Right atrium auricular region (tissue), 2 donors: ENCODE data around the gene ATL1. TPM values are rescaled to one million over a fixed set of nuclear protein-coding genes. Genes with fewer than 3 reads are reported as not detected.
"Not testable (repeated sequence)": the region's sequence is repeated elsewhere in the genome, so short reads cannot be mapped to it uniquely, and the experiment has no call there.

Experiments
- DNase-seq: peaks from one replicate; pipeline ENCODE4 v3.0.0-alpha.2; 2019; ENCODE audit warnings: low spot score
- H3K27ac ChIP-seq, 2 donors: fragments of 200-600 bp; sonication (generic); 1 replicate in 1 of 2; 2 replicates in 1 of 2; pipeline ENCODE4 v1.5.1; 2016 to 2019
- H3K27me3 ChIP-seq, 2 donors: fragments of 200-600 bp; sonication (generic); one replicate each; pipeline versions ENCODE4 v1.5.1 to v1.6.0; 2017 to 2019
- H3K36me3 ChIP-seq: fragments of 200-600 bp; sonication (generic); one replicate; pipeline ENCODE4 v1.5.1; 2016
- H3K4me1 ChIP-seq, 2 donors: fragments of 200-600 bp; sonication (generic); one replicate each; pipeline versions ENCODE4 v1.5.1 to v1.6.0; 2017 to 2019
- H3K4me3 ChIP-seq, 2 donors: fragments of 200-600 bp; sonication (generic); 1 replicate in 1 of 2; 2 replicates in 1 of 2; pipeline ENCODE4 v1.5.1; 2017 to 2019; ENCODE audit warnings: mild to moderate bottlenecking in 1 of 2, moderate library complexity in 1 of 2
- H3K9me3 ChIP-seq, 2 donors: fragments of 200-600 bp; sonication (generic); one replicate each; pipeline ENCODE4 v1.5.1; 2019
- CTCF ChIP-seq, 2 donors: fragments of 200-600 bp; sonication (generic); IDR thresholded peaks; one replicate each; pipeline ENCODE4 v1.5.1; 2019; ENCODE audit warnings: antibody characterized with exemption in 2 of 2
- total RNA-seq, 2 donors: library from RNA; depleted of rRNA; stranded (reverse); fragments of >200 nt; gene quantifications; one replicate each; pipeline ENCODE4 v1.1.0, GENCODE V29; 2016

The ATL1 gene
- total RNA-seq, 2 donors from 2014 or later: 2.2 to 2.6 TPM

- Histone ChIP-seq H3K4me3 (no peak overlapping the region), H3K9me3 (no peaks in the 10 kb centered on the region), H3K36me3 (no peaks in the 10 kb centered on the region), H3K27ac (no peak overlapping the region), H3K27me3 (no peaks in the 10 kb centered on the region), H3K4me1 (no peaks in the 10 kb centered on the region)
- TF ChIP-seq CTCF (IDR thresholded peaks at IDR 0.05): no peak
- no peak for DNase-seq
These were observed 18.8 kb upstream of the ATL1 start for GRCh38 chr14:50541159-50541567.

GRCh38 chr14:50542941-50543418 is 17.0 kb upstream of the ATL1 start:
- DNase-seq: no peak
- H3K4me3 ChIP-seq: no peak overlapping the region
- H3K4me1 ChIP-seq: no peaks in the 10 kb centered on the region
- H3K27me3 ChIP-seq: no peaks in the 10 kb centered on the region
- H3K27ac ChIP-seq: no peak overlapping the region
- peak in 1 of 2 donors; percentile 53 for TF ChIP-seq CTCF (IDR thresholded peaks at IDR 0.05)
- H3K36me3 ChIP-seq: no peaks in the 10 kb centered on the region
- no peaks in the 10 kb centered on the region for H3K9me3 ChIP-seq

GRCh38 chr14:50544911-50545310 is 15.0 kb upstream of the ATL1 start:
- DNase-seq: no peak
- Histone ChIP-seq H3K36me3 (no peaks in the 10 kb centered on the region), H3K9me3 (no peaks in the 10 kb centered on the region), H3K4me3 (no peak overlapping the region), H3K4me1 (no peaks in the 10 kb centered on the region), H3K27ac (no peak overlapping the region), H3K27me3 (no peaks in the 10 kb centered on the region)
- no peak for TF ChIP-seq CTCF (IDR thresholded peaks at IDR 0.05)

GRCh38 chr14:50545618-50546017 is 14.3 kb upstream of the ATL1 start:
- H3K4me1 ChIP-seq: no peaks in the 10 kb centered on the region
- no peak for DNase-seq
- no peak for TF ChIP-seq CTCF (IDR thresholded peaks at IDR 0.05)
- H3K36me3 ChIP-seq: no peaks in the 10 kb centered on the region
- no peak overlapping the region for H3K4me3 ChIP-seq
- H3K9me3 ChIP-seq: no peaks in the 10 kb centered on the region
- no peaks in the 10 kb centered on the region for H3K27me3 ChIP-seq
- H3K27ac ChIP-seq: no peak overlapping the region

- TF ChIP-seq CTCF (IDR thresholded peaks at IDR 0.05): no peak
- no peak for DNase-seq
- Histone ChIP-seq H3K9me3 (no peaks in the 10 kb centered on the region), H3K4me1 (no peaks in the 10 kb centered on the region), H3K4me3 (no peak overlapping the region), H3K36me3 (no peaks in the 10 kb centered on the region), H3K27ac (no peak overlapping the region), H3K27me3 (no peaks in the 10 kb centered on the region)
These were observed 9.7 kb upstream of the ATL1 start for GRCh38 chr14:50550294-50550693.

GRCh38 chr14:50551877-50552276 is 8.1 kb upstream of the ATL1 start:
- Histone ChIP-seq H3K9me3 (no peaks in the 10 kb centered on the region), H3K4me3 (no peak overlapping the region), H3K36me3 (no peaks in the 10 kb centered on the region), H3K27ac (no peak overlapping the region), H3K27me3 (no peaks in the 10 kb centered on the region), H3K4me1 (no peaks in the 10 kb centered on the region)
- TF ChIP-seq CTCF (IDR thresholded peaks at IDR 0.05): no peak
- no peak for DNase-seq

- H3K36me3 ChIP-seq, H3K9me3 ChIP-seq, H3K27me3 ChIP-seq, DNase-seq, H3K4me3 ChIP-seq, H3K27ac ChIP-seq, H3K4me1 ChIP-seq: not testable (repeated sequence)
These were observed 7.1 kb upstream of the ATL1 start for GRCh38 chr14:50552796-50553195.
